DOHH2 (cell line): Measurements from ENCODE around the gene SPNS2.

Experiments
- CTCF ChIP-seq: fragments of 200-600 bp; sonication (generic); IDR thresholded peaks from one replicate; pipeline ENCODE4 v1.5.1; 2014; ENCODE audit warnings: antibody characterized with exemption, mild to moderate bottlenecking, low read depth, low read length; ENCODE audit not compliant: poor library complexity, severe bottlenecking
- EZH2phosphoT487 ChIP-seq: fragments of 200-600 bp; sonication (generic); IDR thresholded peaks from 2 replicates; pipeline ENCODE4 v1.6.1; 2017; ENCODE audit warnings: borderline replicate concordance, mild to moderate bottlenecking, antibody characterized with exemption, low read length, moderate library complexity, mixed read lengths

GRCh38 chr17:4487296-4487695 is 11.4 kb upstream of the SPNS2 start:
- TF ChIP-seq CTCF (no peak), EZH2phosphoT487 (no peak)
